Choroid plexus epithelial cell (primary cell): ENCODE data around the gene MYL12A.
A peak's percentile ranks its signal among the peaks of the same experiment; 100 is the strongest.
"Not testable (repeated sequence)": the region's sequence is repeated elsewhere in the genome, so short reads cannot be mapped to it uniquely, and the experiment has no call there.

Experiments used
- DNase-seq: peaks from one replicate; pipeline ENCODE4 v3.0.0-alpha.2; 2010; ENCODE audit warnings: low read depth
- H3K4me3 ChIP-seq: 2 replicates; pipeline ENCODE4 v1.5.1; 2011; ENCODE audit warnings: low read depth, mild to moderate bottlenecking, control low read depth, low read length, moderate library complexity
- TF ChIP-seq, protein P1 (sequence below): conservative IDR thresholded peaks from 2 replicates; pipeline ENCODE4 v1.5.1; 2011; ENCODE audit warnings: low read depth, mild to moderate bottlenecking, control low read depth, inconsistent platforms, low read length, moderate library complexity

MYL12A gene

GRCh38 chr18:3268306-3268705, 20.7 kb downstream of the MYL12A start:
- no peak overlapping the region for H3K4me3 ChIP-seq
- no peak for DNase-seq
- TF ChIP-seq, protein P1, sequence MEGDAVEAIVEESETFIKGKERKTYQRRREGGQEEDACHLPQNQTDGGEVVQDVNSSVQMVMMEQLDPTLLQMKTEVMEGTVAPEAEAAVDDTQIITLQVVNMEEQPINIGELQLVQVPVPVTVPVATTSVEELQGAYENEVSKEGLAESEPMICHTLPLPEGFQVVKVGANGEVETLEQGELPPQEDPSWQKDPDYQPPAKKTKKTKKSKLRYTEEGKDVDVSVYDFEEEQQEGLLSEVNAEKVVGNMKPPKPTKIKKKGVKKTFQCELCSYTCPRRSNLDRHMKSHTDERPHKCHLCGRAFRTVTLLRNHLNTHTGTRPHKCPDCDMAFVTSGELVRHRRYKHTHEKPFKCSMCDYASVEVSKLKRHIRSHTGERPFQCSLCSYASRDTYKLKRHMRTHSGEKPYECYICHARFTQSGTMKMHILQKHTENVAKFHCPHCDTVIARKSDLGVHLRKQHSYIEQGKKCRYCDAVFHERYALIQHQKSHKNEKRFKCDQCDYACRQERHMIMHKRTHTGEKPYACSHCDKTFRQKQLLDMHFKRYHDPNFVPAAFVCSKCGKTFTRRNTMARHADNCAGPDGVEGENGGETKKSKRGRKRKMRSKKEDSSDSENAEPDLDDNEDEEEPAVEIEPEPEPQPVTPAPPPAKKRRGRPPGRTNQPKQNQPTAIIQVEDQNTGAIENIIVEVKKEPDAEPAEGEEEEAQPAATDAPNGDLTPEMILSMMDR, result no peak

DNA sequence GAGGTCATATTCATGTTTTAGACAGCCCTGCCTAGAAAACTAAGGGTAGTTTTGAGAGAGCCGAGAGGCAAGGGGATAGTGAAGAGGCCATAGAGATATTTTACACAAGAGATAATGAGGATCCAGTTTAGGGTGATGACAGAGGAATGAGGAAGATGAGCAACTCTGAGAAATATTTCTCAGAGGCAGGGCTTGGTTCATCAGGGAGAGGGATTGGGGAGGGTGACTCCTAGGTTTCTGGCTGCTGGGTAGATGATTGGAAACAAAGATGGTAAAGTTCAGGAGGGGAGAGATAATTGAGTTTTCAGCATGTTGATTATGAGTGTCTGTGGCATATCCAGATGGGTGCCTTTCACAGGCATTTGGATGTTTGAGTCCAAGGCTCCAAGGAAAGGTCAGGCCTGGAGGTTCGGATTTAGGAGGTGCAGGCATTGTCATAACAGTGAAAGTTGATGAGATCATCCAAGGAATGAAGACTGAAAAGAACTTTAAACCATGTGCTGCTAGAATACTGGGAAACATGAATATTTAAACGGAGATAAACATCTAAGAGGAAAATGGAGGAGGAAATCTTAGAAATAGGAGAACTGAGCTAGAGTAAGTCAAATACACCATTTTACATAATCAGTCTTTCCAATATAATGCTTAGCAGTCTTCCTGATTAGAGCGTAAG, 21.8 kb downstream of the MYL12A start:
- DNase-seq, result no peak
- TF ChIP-seq, protein P1, result no peak
- no peak overlapping the region for H3K4me3 ChIP-seq

DNA sequence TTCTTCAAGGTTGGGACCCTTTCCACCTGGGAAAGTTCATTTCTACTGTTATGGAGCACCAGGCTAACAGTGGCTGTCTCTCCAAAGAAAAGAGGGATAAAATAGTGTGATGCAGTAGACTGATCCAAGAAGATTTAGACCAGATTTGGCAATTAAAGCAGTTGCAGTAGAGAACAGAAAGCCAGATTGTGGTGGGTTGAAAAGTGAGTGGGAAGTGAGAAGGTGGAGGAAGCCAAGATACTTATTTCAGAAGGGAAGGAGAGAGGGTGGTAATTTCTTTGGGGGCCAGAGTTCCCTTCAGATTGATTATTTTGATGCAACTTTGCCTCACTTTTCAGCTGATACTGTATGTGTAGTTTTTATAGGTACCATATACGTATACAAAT, 22.3 kb downstream of the MYL12A start:
- DNase-seq, result no peak
- no peak overlapping the region for H3K4me3 ChIP-seq
- TF ChIP-seq, protein P1, result no peak

DNA sequence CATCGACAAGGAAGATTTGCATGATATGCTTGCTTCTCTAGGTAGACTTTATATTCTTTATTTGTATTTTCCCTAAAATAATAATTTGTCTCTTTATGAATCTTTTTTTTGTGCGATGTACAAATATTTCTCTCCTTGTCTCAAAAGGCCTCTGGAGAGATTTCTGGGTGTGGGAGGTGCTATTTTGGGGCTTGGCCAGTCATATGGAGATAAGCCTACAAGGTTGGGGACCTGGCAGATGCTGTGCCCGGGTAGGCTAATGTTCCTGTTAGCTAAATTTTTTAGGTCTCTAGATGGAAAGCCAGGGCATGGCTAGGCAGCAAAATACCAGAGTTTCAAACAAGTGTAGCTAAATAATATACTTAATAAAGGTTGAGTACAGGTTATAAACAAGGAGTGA, 25.4 kb downstream of the MYL12A start:
- DNase-seq, result no peak
- TF ChIP-seq, protein P1, result no peak
- H3K4me3 ChIP-seq, result no peak overlapping the region

GRCh38 chr18:3277643-3278213, 30.1 kb downstream of the MYL12A start:
- H3K4me3 ChIP-seq, DNase-seq: not testable (repeated sequence)

GRCh38 chr18:3279201-3280185, 31.9 kb downstream of the MYL12A start:
- TF ChIP-seq, protein P1, result peak; percentile 29
- no peak for DNase-seq

More at GRCh38 chr18:3279201-3280185, 31.9 kb downstream of the MYL12A start:
- H3K4me3 ChIP-seq, result no peak overlapping the region
